CD4-positive, alpha-beta T cell treated with Interleukin-6 for 4 hours (primary cell): ENCODE measurements around the gene SEMA7A.
A peak's percentile ranks its signal among the peaks of the same experiment; 100 is the strongest.
"Not testable (repeated sequence)": the region's sequence is repeated elsewhere in the genome, so short reads cannot be mapped to it uniquely, and the experiment has no call there.

Experiments used
- DNase-seq: peaks from one replicate; pipeline ENCODE4 v3.0.0-alpha.2; 2020; ENCODE audit warnings: mixed read lengths

SEMA7A gene

GRCh38 chr15:74369084-74369745, 64.5 kb downstream of the SEMA7A start:
- DNase-seq, result no peak

- no peak for DNase-seq
Observed at GRCh38 chr15:74368121-74368520, 65.6 kb downstream of the SEMA7A start.

GRCh38 chr15:74367296-74367854, 66.4 kb downstream of the SEMA7A start, which contains the start of gene CYP11A1:
CYP11A1 (minus strand) TSS chr15:74367646; CDS start chr15:74367585, 61 bp downstream.
- DNase-seq, result no peak

- peak; percentile 7 for DNase-seq
Observed at GRCh38 chr15:74365598-74366445, 67.9 kb downstream of the SEMA7A start.

- no peak for DNase-seq
Observed at GRCh38 chr15:74364936-74365597, 68.7 kb downstream of the SEMA7A start.

- no peak for DNase-seq
Observed at GRCh38 chr15:74362482-74362881, 71.3 kb downstream of the SEMA7A start.

GRCh38 chr15:74360855-74361254, 72.9 kb downstream of the SEMA7A start:
- not testable (repeated sequence) for DNase-seq

GRCh38 chr15:74359376-74359775, 74.4 kb downstream of the SEMA7A start:
- not testable (repeated sequence) for DNase-seq
